Ovary (tissue), 9 donors: Measurements from ENCODE around the gene LYL1. TPM values are rescaled to one million over a fixed set of nuclear protein-coding genes. Genes with fewer than 3 reads are reported as not detected.
A peak's percentile ranks its signal among the peaks of the same experiment; 100 is the strongest.

Experiments used
- DNase-seq, 5 donors: peaks; one replicate each; pipeline ENCODE4 v3.0.0-alpha.2; 2019 to 2020
- H3K27ac ChIP-seq, 2 donors: fragments of 200-600 bp; one replicate each; pipeline versions ENCODE4 v1.5.1 to v1.8.0; 2019 to 2022
- H3K27me3 ChIP-seq: fragments of 200-600 bp; one replicate; pipeline ENCODE4 v1.8.0; 2022
- H3K36me3 ChIP-seq: fragments of 200-600 bp; sonication (generic); one replicate; pipeline ENCODE4 v1.5.1; 2019
- H3K4me1 ChIP-seq: one replicate; pipeline ENCODE4 v1.8.1; 2013; ENCODE audit warnings: mild to moderate bottlenecking, moderate library complexity; ENCODE audit not compliant: insufficient read depth
- H3K4me3 ChIP-seq: fragments of 200-600 bp; sonication (generic); one replicate; pipeline ENCODE4 v1.5.1; 2017
- H3K9me3 ChIP-seq, 2 donors: fragments of 200-600 bp in 1 of 2; sonication (generic) in 1 of 2; one replicate each; pipeline versions ENCODE4 v1.5.1 to v1.8.1; 2013 to 2019; ENCODE audit warnings: mild to moderate bottlenecking in 1 of 2, moderate library complexity in 1 of 2
- EP300 ChIP-seq: sonication (generic); formaldehyde crosslinking; IDR thresholded peaks from one replicate; pipeline ENCODE4 v1.6.1; 2017; ENCODE audit warnings: antibody characterized with exemption
- POLR2A ChIP-seq: fragments of 450-650 bp; IDR thresholded peaks from one replicate; pipeline ENCODE4 v1.6.1; 2017; ENCODE audit warnings: antibody characterized with exemption, mild to moderate bottlenecking, moderate library complexity
- WGBS, 3 donors: extraction: QIAGEN DNeasy Blood & Tissue Kit in 1 of 3; methylation state at CpG; one replicate each; pipeline versions ENCODE4 v1.1.5 to v1.1.7; 2013 to 2017; 5-methylcytosine and 5-hydroxymethylcytosine counted together
- intact Hi-C, 4 donors: fragments of 100-400 bp; cut with DNase I; formaldehyde crosslinking; loops; one replicate each; pipeline versions ENCODE4 v1.11.0 to v1.15.1; 2022 to 2023
- polyA plus RNA-seq, 2 donors: library from polyadenylated mRNA; stranded (reverse); fragments of 200-250 nt in 1 of 2; fragments of 350-450 nt in 1 of 2; fragmentation: Illumina TruSeq in 1 of 2; extraction: RNeasy Lipid Tissue Mini Kit (QIAGEN cat#74804) in 1 of 2; gene quantifications; one replicate each; pipeline ENCODE4 v1.2.3, GENCODE V29; 2013 to 2014
- total RNA-seq, 7 donors: library from RNA; depleted of rRNA in 2 of 7; stranded (reverse); fragments of >200 nt in 2 of 7; fragmentation: NEBNext Ultra II Directional in 3 of 7; extraction: Animal tissue kit (Norgen Biotek cat#: 25700) in 3 of 7; gene quantifications; one replicate each; pipeline versions ENCODE4 v1.1.0 to v1.2.4, GENCODE V29; 2016 to 2023
- TF ChIP-seq, protein P1 (sequence below), 3 donors: fragments of 450-650 bp in 2 of 3; fragments of 200-600 bp in 1 of 3; IDR thresholded peaks; one replicate each; pipeline versions ENCODE4 v1.5.1 to v1.8.0; 2016 to 2022; ENCODE audit warnings: antibody characterized with exemption in 3 of 3, mild to moderate bottlenecking in 1 of 3
- donor health status: DM: no; HTN: no; CAD: no; lungs with moderate emphysema.
- donor health status: DM: no; HTN: no; CAD: no.
- donor health status: Bipolar disorder and iron deficiency.
- donor health status: DM: yes; HTN: yes; CAD: no.
- donor health status: DM: no; HTN: no; CAD: no.
- donor health status: DM: yes; HTN: yes; CAD: no.

Gene LYL1
- total and polyA plus RNA-seq, 9 donors, result 0.90 to 7.4 (median 5.0) TPM

GRCh38 chr19:13069415-13070359 lies 33.0 kb downstream of the LYL1 start:
- Histone ChIP-seq H3K4me3 (no peak overlapping the region), H3K4me1 (peaks cover 34% of the 10 kb centered on the region), H3K27ac (peak overlapping the region; percentile 37 to 49), H3K36me3 (no peaks in the 10 kb centered on the region), H3K9me3 (no peaks in the 10 kb centered on the region), H3K27me3 (no peaks in the 10 kb centered on the region)
- TF ChIP-seq POLR2A (no peak), EP300 (no peak)
- TF ChIP-seq, protein P1, sequence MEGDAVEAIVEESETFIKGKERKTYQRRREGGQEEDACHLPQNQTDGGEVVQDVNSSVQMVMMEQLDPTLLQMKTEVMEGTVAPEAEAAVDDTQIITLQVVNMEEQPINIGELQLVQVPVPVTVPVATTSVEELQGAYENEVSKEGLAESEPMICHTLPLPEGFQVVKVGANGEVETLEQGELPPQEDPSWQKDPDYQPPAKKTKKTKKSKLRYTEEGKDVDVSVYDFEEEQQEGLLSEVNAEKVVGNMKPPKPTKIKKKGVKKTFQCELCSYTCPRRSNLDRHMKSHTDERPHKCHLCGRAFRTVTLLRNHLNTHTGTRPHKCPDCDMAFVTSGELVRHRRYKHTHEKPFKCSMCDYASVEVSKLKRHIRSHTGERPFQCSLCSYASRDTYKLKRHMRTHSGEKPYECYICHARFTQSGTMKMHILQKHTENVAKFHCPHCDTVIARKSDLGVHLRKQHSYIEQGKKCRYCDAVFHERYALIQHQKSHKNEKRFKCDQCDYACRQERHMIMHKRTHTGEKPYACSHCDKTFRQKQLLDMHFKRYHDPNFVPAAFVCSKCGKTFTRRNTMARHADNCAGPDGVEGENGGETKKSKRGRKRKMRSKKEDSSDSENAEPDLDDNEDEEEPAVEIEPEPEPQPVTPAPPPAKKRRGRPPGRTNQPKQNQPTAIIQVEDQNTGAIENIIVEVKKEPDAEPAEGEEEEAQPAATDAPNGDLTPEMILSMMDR (IDR thresholded peaks at IDR 0.05), result no peak
- intact Hi-C loops, result no loop called here
- no peak for DNase-seq
- 34 to 45% (median 38%) methylated on average over 18 to 20 of the region's 20 CpGs for WGBS, 3 donors

GRCh38 chr19:13068085-13068846 lies 34.4 kb downstream of the LYL1 start:
- peaks cover 43% of the 10 kb centered on the region for H3K4me1 ChIP-seq
- DNase-seq, result no peak
- WGBS, 3 donors, result 53 to 62% (median 55%) methylated on average over 6 of the region's 6 CpGs
- intact Hi-C loops, result no loop called here
- H3K4me3 ChIP-seq, result no peak overlapping the region
- TF ChIP-seq, protein P1 (IDR thresholded peaks at IDR 0.05), result no peak
- no peak for TF ChIP-seq EP300
- H3K9me3 ChIP-seq, result no peaks in the 10 kb centered on the region
- H3K27me3 ChIP-seq, result no peaks in the 10 kb centered on the region
- H3K36me3 ChIP-seq, result no peaks in the 10 kb centered on the region
- H3K27ac ChIP-seq, result peak overlapping the region; percentile 38 to 49

GRCh38 chr19:13066933-13067807 lies 35.5 kb downstream of the LYL1 start:
- 61 to 66% (median 63%) methylated on average over 17 of the region's 17 CpGs for WGBS, 3 donors
- Histone ChIP-seq H3K36me3 (no peaks in the 10 kb centered on the region), H3K9me3 (no peaks in the 10 kb centered on the region), H3K4me1 (peaks cover 48% of the 10 kb centered on the region), H3K4me3 (no peak overlapping the region), H3K27me3 (no peaks in the 10 kb centered on the region), H3K27ac (no peak overlapping the region)
- no peak for DNase-seq
- intact Hi-C loops, result no loop called here
- TF ChIP-seq, protein P1 (IDR thresholded peaks at IDR 0.05), result no peak
- no peak for TF ChIP-seq EP300
- no peak for TF ChIP-seq POLR2A

GRCh38 chr19:13066226-13066625 lies 36.4 kb downstream of the LYL1 start:
- 75 to 76% (median 75%) methylated on average over 5 of the region's 5 CpGs for WGBS, 3 donors
- H3K4me1 ChIP-seq, result peaks cover 52% of the 10 kb centered on the region
- H3K4me3 ChIP-seq, result no peak overlapping the region
- no peaks in the 10 kb centered on the region for H3K27me3 ChIP-seq
- intact Hi-C loops, result no loop called here
- TF ChIP-seq EP300 (no peak), POLR2A (no peak)
- TF ChIP-seq, protein P1 (IDR thresholded peaks at IDR 0.05), result no peak
- DNase-seq, result no peak
- no peaks in the 10 kb centered on the region for H3K9me3 ChIP-seq
- H3K36me3 ChIP-seq, result no peaks in the 10 kb centered on the region
- H3K27ac ChIP-seq, result peak overlapping the region in 1 of 2 donors; percentile 19
